HG03571 (cell line): Measurements from ENCODE around the gene RPS15A.
"Not testable (repeated sequence)": the region's sequence is repeated elsewhere in the genome, so short reads cannot be mapped to it uniquely, and the experiment has no call there.

Source experiments
- ATAC-seq: cut with Tn5 transposase; IDR thresholded peaks from one replicate; pipeline ENCODE4 v1.9.1; 2021; ENCODE audit not compliant: unreplicated experiment

The RPS15A gene

GRCh38 chr16:18757960-18758660 lies 32.0 kb downstream of the RPS15A start:
- not testable (repeated sequence) for ATAC-seq

GRCh38 chr16:18756639-18757038 lies 33.5 kb downstream of the RPS15A start:
- not testable (repeated sequence) for ATAC-seq

GRCh38 chr16:18742870-18743269 lies 47.3 kb downstream of the RPS15A start:
- not testable (repeated sequence) for ATAC-seq

GRCh38 chr16:18740027-18740426 lies 50.1 kb downstream of the RPS15A start:
- ATAC-seq = not testable (repeated sequence)

GRCh38 chr16:18738768-18739167 lies 51.4 kb downstream of the RPS15A start:
- not testable (repeated sequence) for ATAC-seq

- not testable (repeated sequence) for ATAC-seq
These were observed 55.9 kb downstream of the RPS15A start for GRCh38 chr16:18734279-18734678.
